ENCODE data around the gene LRRC41. TPM values are rescaled to one million over a fixed set of nuclear protein-coding genes. Genes with fewer than 3 reads are reported as not detected.

LRRC41 gene
- polyA plus RNA-seq, 1 donor from 2014 or later = 52.9 TPM

DNA sequence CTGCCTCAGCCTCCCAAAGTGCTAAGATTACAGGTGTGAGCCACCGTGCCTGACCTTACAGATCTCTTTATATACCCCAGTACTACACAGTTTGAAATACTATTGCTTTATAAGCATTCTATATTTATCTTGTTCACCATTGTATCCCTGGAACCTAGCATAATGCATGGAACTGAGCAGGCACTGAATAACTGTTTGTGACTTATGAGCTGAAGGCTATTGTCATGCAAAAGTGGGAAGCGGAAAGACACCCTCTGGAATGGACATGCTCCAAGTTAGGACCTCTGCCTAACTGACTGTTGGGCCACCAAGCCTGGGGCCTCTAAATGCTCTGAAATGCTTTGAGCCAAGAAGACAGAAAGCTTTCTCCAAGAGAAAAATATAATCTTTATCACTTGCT is 8.1 kb downstream of the LRRC41 start:
- Histone ChIP-seq H3K27ac (ENCODE audit: low read length) (no peak overlapping the region), H3K9me2 (ENCODE audit: insufficient read depth, low read length) (no peaks in the 10 kb centered on the region), H3F3A (ENCODE audit: insufficient read depth, low read length, poor library complexity, severe bottlenecking) (no peaks in the 10 kb centered on the region), H3K9ac (ENCODE audit: low read length) (no peak overlapping the region), H4K20me1 (ENCODE audit: insufficient read depth) (no peaks in the 10 kb centered on the region), H3K36me3 (ENCODE audit: insufficient read depth, low read length) (peaks cover 15% of the 10 kb centered on the region), H3K9me3 (ENCODE audit: low read length) (no peaks in the 10 kb centered on the region), H3K79me2 (replicated peaks; ENCODE audit: insufficient read depth, low read length) (peaks cover 28% of the 10 kb centered on the region), H3K4me3 (ENCODE audit: low read length) (no peak overlapping the region), H3K27me3 (ENCODE audit: insufficient read depth, low read depth, low read length) (no peaks in the 10 kb centered on the region), H3K4me2 (ENCODE audit: low read length) (no peak overlapping the region), H2AFZ (ENCODE audit: low read depth, low read length) (no peak overlapping the region)
- no peak for TF ChIP-seq RAD21 (conservative IDR thresholded peaks at IDR 0.05)
- no peak for TF ChIP-seq EZH2 (IDR thresholded peaks at IDR 0.05; ENCODE audit: borderline replicate concordance, insufficient read depth, low read length, poor library complexity, severe bottlenecking)
- TF ChIP-seq TAF1 (IDR thresholded peaks at IDR 0.05; ENCODE audit: low read depth) = no peak
- no peak for TF ChIP-seq SMC3 (conservative IDR thresholded peaks at IDR 0.05; ENCODE audit: poor library complexity)
- TF ChIP-seq POLR2AphosphoS5 (IDR thresholded peaks at IDR 0.05) = no peak
- no peak for TF ChIP-seq REST (IDR thresholded peaks at IDR 0.05; ENCODE audit: borderline replicate concordance)
- TF ChIP-seq, protein P1, sequence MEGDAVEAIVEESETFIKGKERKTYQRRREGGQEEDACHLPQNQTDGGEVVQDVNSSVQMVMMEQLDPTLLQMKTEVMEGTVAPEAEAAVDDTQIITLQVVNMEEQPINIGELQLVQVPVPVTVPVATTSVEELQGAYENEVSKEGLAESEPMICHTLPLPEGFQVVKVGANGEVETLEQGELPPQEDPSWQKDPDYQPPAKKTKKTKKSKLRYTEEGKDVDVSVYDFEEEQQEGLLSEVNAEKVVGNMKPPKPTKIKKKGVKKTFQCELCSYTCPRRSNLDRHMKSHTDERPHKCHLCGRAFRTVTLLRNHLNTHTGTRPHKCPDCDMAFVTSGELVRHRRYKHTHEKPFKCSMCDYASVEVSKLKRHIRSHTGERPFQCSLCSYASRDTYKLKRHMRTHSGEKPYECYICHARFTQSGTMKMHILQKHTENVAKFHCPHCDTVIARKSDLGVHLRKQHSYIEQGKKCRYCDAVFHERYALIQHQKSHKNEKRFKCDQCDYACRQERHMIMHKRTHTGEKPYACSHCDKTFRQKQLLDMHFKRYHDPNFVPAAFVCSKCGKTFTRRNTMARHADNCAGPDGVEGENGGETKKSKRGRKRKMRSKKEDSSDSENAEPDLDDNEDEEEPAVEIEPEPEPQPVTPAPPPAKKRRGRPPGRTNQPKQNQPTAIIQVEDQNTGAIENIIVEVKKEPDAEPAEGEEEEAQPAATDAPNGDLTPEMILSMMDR (IDR thresholded peaks at IDR 0.05; ENCODE audit: poor library complexity, severe bottlenecking) = no peak
- TF ChIP-seq EP300 (conservative IDR thresholded peaks at IDR 0.05; ENCODE audit: poor library complexity, severe bottlenecking) = no peak
- TF ChIP-seq MXI1 (conservative IDR thresholded peaks at IDR 0.05; ENCODE audit: poor library complexity, severe bottlenecking) = no peak

DNA sequence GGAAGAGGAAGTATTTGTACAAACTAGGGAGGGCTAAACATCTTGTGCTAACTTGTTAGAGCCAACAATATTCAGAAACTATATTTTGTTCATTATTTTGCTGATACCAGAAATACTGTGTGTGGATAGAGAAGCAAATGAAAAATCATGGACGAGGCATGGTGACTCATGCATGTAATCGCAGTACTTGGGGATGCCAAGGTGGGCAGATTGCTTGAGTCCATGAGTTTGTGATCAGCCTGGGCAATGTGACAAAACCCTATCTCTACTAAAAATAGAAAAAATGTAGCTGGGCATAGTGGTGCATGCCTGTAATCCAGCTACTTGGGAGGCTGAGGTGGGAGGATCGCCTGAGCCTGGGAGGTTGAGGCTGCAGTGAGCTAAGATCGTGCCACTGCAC is 13.4 kb downstream of the LRRC41 start:
- no peaks in the 10 kb centered on the region for H4K20me1 ChIP-seq (ENCODE audit: insufficient read depth)
- H3K36me3 ChIP-seq (ENCODE audit: insufficient read depth, low read length) = peaks cover 5% of the 10 kb centered on the region
- H3K9ac ChIP-seq (ENCODE audit: low read length) = no peak overlapping the region
- no peak overlapping the region for H3K4me3 ChIP-seq (ENCODE audit: low read length)
- no peaks in the 10 kb centered on the region for H3K27me3 ChIP-seq (ENCODE audit: insufficient read depth, low read depth, low read length)
- TF ChIP-seq EZH2 (IDR thresholded peaks at IDR 0.05; ENCODE audit: borderline replicate concordance, insufficient read depth, low read length, poor library complexity, severe bottlenecking) = no peak
- TF ChIP-seq SMC3 (conservative IDR thresholded peaks at IDR 0.05; ENCODE audit: poor library complexity) = no peak
- H3K9me2 ChIP-seq (ENCODE audit: insufficient read depth, low read length) = no peaks in the 10 kb centered on the region
- H3K27ac ChIP-seq (ENCODE audit: low read length) = no peak overlapping the region
- no peak overlapping the region for H3K4me2 ChIP-seq (ENCODE audit: low read length)
- H3F3A ChIP-seq (ENCODE audit: insufficient read depth, low read length, poor library complexity, severe bottlenecking) = no peaks in the 10 kb centered on the region
- H3K9me3 ChIP-seq (ENCODE audit: low read length) = no peaks in the 10 kb centered on the region
- no peak overlapping the region for H2AFZ ChIP-seq (ENCODE audit: low read depth, low read length)
- no peaks in the 10 kb centered on the region for H3K79me2 ChIP-seq (replicated peaks; ENCODE audit: insufficient read depth, low read length)

DNA sequence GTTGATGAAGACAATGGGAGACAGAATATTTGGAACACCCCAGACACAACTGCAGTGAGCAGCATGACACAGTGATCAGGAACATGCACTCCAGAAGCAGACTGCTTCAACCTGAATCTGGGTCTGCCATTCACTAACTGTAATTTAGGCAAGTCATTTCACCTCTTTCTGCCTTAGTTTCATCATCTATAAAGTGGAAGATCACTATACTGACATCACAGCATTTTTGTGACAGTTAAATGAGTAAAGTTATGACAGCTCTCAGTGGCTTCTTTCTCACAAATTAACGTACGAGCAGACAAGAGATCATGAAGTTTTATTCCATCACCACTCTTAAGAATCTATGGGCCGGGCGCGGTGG is 14.3 kb downstream of the LRRC41 start:
- no peak overlapping the region for H3K9ac ChIP-seq (ENCODE audit: low read length)
- H3K4me2 ChIP-seq (ENCODE audit: low read length) = no peak overlapping the region
- TF ChIP-seq EZH2 (IDR thresholded peaks at IDR 0.05; ENCODE audit: borderline replicate concordance, insufficient read depth, low read length, poor library complexity, severe bottlenecking) (no peak), MXI1 (conservative IDR thresholded peaks at IDR 0.05; ENCODE audit: poor library complexity, severe bottlenecking) (no peak), SMC3 (conservative IDR thresholded peaks at IDR 0.05; ENCODE audit: poor library complexity) (no peak), EP300 (conservative IDR thresholded peaks at IDR 0.05; ENCODE audit: poor library complexity, severe bottlenecking) (no peak), REST (IDR thresholded peaks at IDR 0.05; ENCODE audit: borderline replicate concordance) (no peak), RAD21 (conservative IDR thresholded peaks at IDR 0.05) (no peak), POLR2AphosphoS5 (IDR thresholded peaks at IDR 0.05) (no peak), TAF1 (IDR thresholded peaks at IDR 0.05; ENCODE audit: low read depth) (no peak)
- TF ChIP-seq, protein P1 (IDR thresholded peaks at IDR 0.05; ENCODE audit: poor library complexity, severe bottlenecking) = no peak
- no peaks in the 10 kb centered on the region for H3K79me2 ChIP-seq (replicated peaks; ENCODE audit: insufficient read depth, low read length)
- H3K27me3 ChIP-seq (ENCODE audit: insufficient read depth, low read depth, low read length) = no peaks in the 10 kb centered on the region
- H3K36me3 ChIP-seq (ENCODE audit: insufficient read depth, low read length) = peaks cover 5% of the 10 kb centered on the region
- no peak overlapping the region for H3K4me3 ChIP-seq (ENCODE audit: low read length)
- H3K9me3 ChIP-seq (ENCODE audit: low read length) = no peaks in the 10 kb centered on the region
- no peak overlapping the region for H2AFZ ChIP-seq (ENCODE audit: low read depth, low read length)
- H3F3A ChIP-seq (ENCODE audit: insufficient read depth, low read length, poor library complexity, severe bottlenecking) = no peaks in the 10 kb centered on the region
- no peaks in the 10 kb centered on the region for H3K9me2 ChIP-seq (ENCODE audit: insufficient read depth, low read length)
- H4K20me1 ChIP-seq (ENCODE audit: insufficient read depth) = no peaks in the 10 kb centered on the region
- no peak overlapping the region for H3K27ac ChIP-seq (ENCODE audit: low read length)

Data from neural cell (in vitro differentiated cells).